Fibroblast of lung (primary cell): ENCODE measurements around the gene OLFM1. TPM values are rescaled to one million over a fixed set of nuclear protein-coding genes. Genes with fewer than 3 reads are reported as not detected.

Experiments
- DNase-seq, 2 donors: peaks; one replicate each; pipeline versions ENCODE4 v3.0.0 to v3.0.0-alpha.2; 2010; ENCODE audit warnings: low read depth in 2 of 2
- H2AFZ ChIP-seq: 2 replicates; pipeline ENCODE4 v1.5.1; 2012; ENCODE audit warnings: low read length, control low read depth, inconsistent platforms
- H3K27ac ChIP-seq: 2 replicates; pipeline ENCODE4 v1.5.1; 2011; ENCODE audit warnings: low read length, control low read depth; ENCODE audit not compliant: insufficient read depth
- H3K27me3 ChIP-seq: 2 replicates; pipeline ENCODE4 v1.5.1; 2011; ENCODE audit warnings: mild to moderate bottlenecking, low read length; ENCODE audit not compliant: control insufficient read depth, insufficient read depth
- H3K36me3 ChIP-seq: 2 replicates; pipeline ENCODE4 v1.5.1; 2011; ENCODE audit warnings: low read length; ENCODE audit not compliant: control insufficient read depth, insufficient read depth
- H3K4me1 ChIP-seq: 2 replicates; pipeline ENCODE4 v1.5.1; 2011; ENCODE audit warnings: low read length; ENCODE audit not compliant: control insufficient read depth, insufficient read depth; ENCODE audit errors: extremely low read depth
- H3K4me2 ChIP-seq: 2 replicates; pipeline ENCODE4 v1.5.1; 2011; ENCODE audit warnings: low read length, control low read depth; ENCODE audit not compliant: insufficient read depth; ENCODE audit errors: extremely low read depth
- H3K4me3 ChIP-seq, 4 experiments: fragments of 200-600 bp in 1 of 4; sonication (generic) in 1 of 4; replicated peaks in 1 of 4; 2 replicates each; pipeline ENCODE4 v1.5.1; 2011 to 2016; ENCODE audit warnings: low read length in 4 of 4, low read depth in 3 of 4, mild to moderate bottlenecking in 3 of 4, control low read depth in 2 of 4, inconsistent platforms in 1 of 4, mixed read lengths in 1 of 4; ENCODE audit not compliant: insufficient read depth in 1 of 4; ENCODE audit errors: control extremely low read depth in 1 of 4
- H3K79me2 ChIP-seq: 2 replicates; pipeline ENCODE4 v1.5.1; 2012; ENCODE audit warnings: mild to moderate bottlenecking, low read length, inconsistent platforms; ENCODE audit not compliant: control insufficient read depth, insufficient read depth
- H3K9ac ChIP-seq: 2 replicates; pipeline ENCODE4 v1.5.1; 2011; ENCODE audit warnings: mild to moderate bottlenecking, low read length, control low read depth; ENCODE audit not compliant: insufficient read depth
- H3K9me3 ChIP-seq: 2 replicates; pipeline ENCODE4 v1.5.1; 2012; ENCODE audit warnings: low read depth, low read length; ENCODE audit not compliant: control insufficient read depth, insufficient read depth
- H4K20me1 ChIP-seq: 2 replicates; pipeline ENCODE4 v1.5.1; 2011; ENCODE audit warnings: low read length; ENCODE audit not compliant: control insufficient read depth, insufficient read depth; ENCODE audit errors: extremely low read depth
- EZH2 ChIP-seq: IDR thresholded peaks from 2 replicates; pipeline ENCODE4 v1.5.1; 2012; ENCODE audit warnings: low read length, control low read depth, mild to moderate bottlenecking; ENCODE audit errors: missing control alignments
- polyA plus RNA-seq, 2 donors: library from polyadenylated mRNA; depleted of rRNA in 1 of 2; stranded (reverse) in 1 of 2; unstranded in 1 of 2; fragments of >200 nt; gene quantifications; 2 replicates each; pipeline ENCODE4 v1.2.1, GENCODE V29; 2011 to 2012; ENCODE audit warnings: missing spikeins in 1 of 2
- total RNA-seq: library from RNA; depleted of rRNA; stranded (reverse); fragments of >200 nt; gene quantifications from 2 replicates; pipeline ENCODE4 v1.2.1, GENCODE V29; 2014
- TF ChIP-seq, protein P1 (sequence below), 2 donors: IDR thresholded peaks in 1 of 2; conservative IDR thresholded peaks in 1 of 2; 1 replicate in 1 of 2; 2 replicates in 1 of 2; pipeline ENCODE4 v1.5.1; 2011 to 2012; ENCODE audit warnings: low read length in 2 of 2, control low read depth in 1 of 2, inconsistent platforms in 1 of 2, low read depth in 1 of 2, mild to moderate bottlenecking in 1 of 2

The OLFM1 gene
- total and polyA plus RNA-seq, 2 donors (not counting 1 experiment from before 2014, with no cell fraction given), result 2.0 to 7.6 TPM

DNA sequence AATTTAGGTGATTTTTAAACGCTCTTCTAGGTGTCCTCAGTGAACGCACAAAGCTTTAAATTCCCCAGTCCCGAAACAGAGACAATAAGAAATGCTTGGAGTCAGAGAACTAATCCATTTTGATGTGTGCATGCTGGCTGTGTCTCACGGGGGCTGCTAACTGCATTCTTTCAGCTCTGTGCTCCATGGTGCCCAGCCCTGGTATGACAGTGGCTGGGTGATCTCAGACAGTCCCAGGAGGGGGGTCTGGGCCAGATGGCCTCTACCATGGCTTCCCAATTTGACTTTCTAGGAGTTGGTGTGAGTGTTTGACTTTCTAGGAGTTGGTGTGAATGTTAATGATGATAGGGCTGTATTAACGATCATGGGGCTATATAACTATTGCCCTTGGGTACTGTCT is 12.1 kb downstream of the OLFM1 start:
- no peaks in the 10 kb centered on the region for H3K79me2 ChIP-seq
- TF ChIP-seq, protein P1, sequence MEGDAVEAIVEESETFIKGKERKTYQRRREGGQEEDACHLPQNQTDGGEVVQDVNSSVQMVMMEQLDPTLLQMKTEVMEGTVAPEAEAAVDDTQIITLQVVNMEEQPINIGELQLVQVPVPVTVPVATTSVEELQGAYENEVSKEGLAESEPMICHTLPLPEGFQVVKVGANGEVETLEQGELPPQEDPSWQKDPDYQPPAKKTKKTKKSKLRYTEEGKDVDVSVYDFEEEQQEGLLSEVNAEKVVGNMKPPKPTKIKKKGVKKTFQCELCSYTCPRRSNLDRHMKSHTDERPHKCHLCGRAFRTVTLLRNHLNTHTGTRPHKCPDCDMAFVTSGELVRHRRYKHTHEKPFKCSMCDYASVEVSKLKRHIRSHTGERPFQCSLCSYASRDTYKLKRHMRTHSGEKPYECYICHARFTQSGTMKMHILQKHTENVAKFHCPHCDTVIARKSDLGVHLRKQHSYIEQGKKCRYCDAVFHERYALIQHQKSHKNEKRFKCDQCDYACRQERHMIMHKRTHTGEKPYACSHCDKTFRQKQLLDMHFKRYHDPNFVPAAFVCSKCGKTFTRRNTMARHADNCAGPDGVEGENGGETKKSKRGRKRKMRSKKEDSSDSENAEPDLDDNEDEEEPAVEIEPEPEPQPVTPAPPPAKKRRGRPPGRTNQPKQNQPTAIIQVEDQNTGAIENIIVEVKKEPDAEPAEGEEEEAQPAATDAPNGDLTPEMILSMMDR (conservative IDR thresholded peaks at IDR 0.05 in 1 of 2, IDR thresholded peaks at IDR 0.05 in 1 of 2; ENCODE audit: low read depth in 1 of 2, low read length in 2 of 2), result no peak
- no peaks in the 10 kb centered on the region for H4K20me1 ChIP-seq
- no peaks in the 10 kb centered on the region for H3K9me3 ChIP-seq
- no peak overlapping the region for H2AFZ ChIP-seq
- no peak overlapping the region for H3K9ac ChIP-seq
- H3K4me1 ChIP-seq, result no peaks in the 10 kb centered on the region
- H3K36me3 ChIP-seq, result no peaks in the 10 kb centered on the region
- H3K27ac ChIP-seq, result no peak overlapping the region
- no peak overlapping the region for H3K4me2 ChIP-seq
- no peak for DNase-seq
- H3K27me3 ChIP-seq, result no peaks in the 10 kb centered on the region
- no peak overlapping the region for H3K4me3 ChIP-seq

DNA sequence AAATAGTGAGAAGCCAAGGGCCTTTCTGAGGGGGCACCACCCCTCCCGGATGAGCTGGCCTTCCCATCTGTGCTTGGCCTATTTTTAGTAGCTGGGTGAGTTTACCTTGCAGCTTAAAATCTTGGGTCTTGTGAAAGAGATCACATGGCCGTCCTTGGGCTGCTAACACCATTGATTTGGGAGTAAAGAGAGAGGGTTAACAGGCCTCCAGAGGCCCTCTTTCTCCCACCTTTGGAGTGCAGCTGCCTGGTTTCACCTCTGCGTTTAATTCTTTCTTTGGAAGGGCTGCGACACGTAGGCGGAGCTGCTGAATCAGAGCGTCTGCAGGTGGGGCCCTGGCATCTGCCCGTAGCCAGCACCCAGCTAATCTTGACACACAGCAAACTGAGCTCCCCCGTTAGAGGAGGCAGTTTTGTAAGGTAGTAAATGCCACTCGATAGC is 12.8 kb downstream of the OLFM1 start:
- Histone ChIP-seq H3K9me3 (no peaks in the 10 kb centered on the region), H4K20me1 (no peaks in the 10 kb centered on the region)
- no peak for DNase-seq

GRCh38 chr9:135100725-135101410 is 13.4 kb downstream of the OLFM1 start:
- no peak for DNase-seq
- no peak overlapping the region for H2AFZ ChIP-seq
- H4K20me1 ChIP-seq, result no peaks in the 10 kb centered on the region
- H3K4me2 ChIP-seq, result no peak overlapping the region
- TF ChIP-seq, protein P1 (conservative IDR thresholded peaks at IDR 0.05 in 1 of 2, IDR thresholded peaks at IDR 0.05 in 1 of 2; ENCODE audit: low read depth in 1 of 2, low read length in 2 of 2), result no peak
- no peak for TF ChIP-seq EZH2
- no peak overlapping the region for H3K27ac ChIP-seq
- no peaks in the 10 kb centered on the region for H3K4me1 ChIP-seq
- no peaks in the 10 kb centered on the region for H3K9me3 ChIP-seq
- H3K79me2 ChIP-seq, result no peaks in the 10 kb centered on the region
- H3K27me3 ChIP-seq, result no peaks in the 10 kb centered on the region
- no peak overlapping the region for H3K9ac ChIP-seq
- H3K4me3 ChIP-seq, result no peak overlapping the region
- no peaks in the 10 kb centered on the region for H3K36me3 ChIP-seq

More for the DNA sequence above, 12.8 kb downstream of the OLFM1 start:
- Histone ChIP-seq H3K27ac (no peak overlapping the region), H3K9ac (no peak overlapping the region), H3K79me2 (no peaks in the 10 kb centered on the region), H3K4me1 (no peaks in the 10 kb centered on the region), H3K36me3 (no peaks in the 10 kb centered on the region), H2AFZ (no peak overlapping the region), H3K27me3 (no peaks in the 10 kb centered on the region), H3K4me2 (no peak overlapping the region), H3K4me3 (no peak overlapping the region)
- TF ChIP-seq, protein P1 (conservative IDR thresholded peaks at IDR 0.05 in 1 of 2, IDR thresholded peaks at IDR 0.05 in 1 of 2; ENCODE audit: low read depth in 1 of 2, low read length in 2 of 2), result no peak
- no peak for TF ChIP-seq EZH2
